ENCODE results near the gene CDC42EP2. TPM values are rescaled to one million over a fixed set of nuclear protein-coding genes. Genes with fewer than 3 reads are reported as not detected.

Gene CDC42EP2
- total and polyA plus RNA-seq, 4 donors, result 9.2 to 35.0 (median 26.2) TPM

GRCh38 chr11:65317025-65317786, 2.5 kb downstream of the CDC42EP2 start:
- Histone ChIP-seq H3K9ac (ENCODE audit: insufficient read depth in 1 of 2, low read length in 2 of 2) (no peak overlapping the region), H3K27me3 (ENCODE audit: control insufficient read depth in 3 of 3, insufficient read depth in 3 of 3, low read length in 2 of 3) (peaks cover 0 to 3% (median 0%) of the 10 kb centered on the region in 3 donors), H3K4me3 (peak overlapping the region; percentile 23), H3K27ac (ENCODE audit: low read depth in 1 of 2, low read length in 1 of 2) (peak overlapping the region; percentile 74 to 92), H3K4me1 (ENCODE audit: control insufficient read depth in 5 of 5, insufficient read depth in 5 of 5, low read length in 5 of 5) (peaks cover 0 to 44% (median 10%) of the 10 kb centered on the region in 5 donors), H3K36me3 (ENCODE audit: control insufficient read depth in 4 of 4, insufficient read depth in 4 of 4, low read length in 4 of 4) (peaks cover 0 to 19% (median 16%) of the 10 kb centered on the region in 4 donors), H3K9me3 (ENCODE audit: control insufficient read depth in 4 of 4, insufficient read depth in 3 of 4, low read length in 3 of 4) (no peaks in the 10 kb centered on the region)
- DNase-seq (peak; percentile 54 to 82 (median 67)), ATAC-seq (ENCODE audit: insufficient read depth, low FRiP score) (no peak)
- TF ChIP-seq CTCF (IDR thresholded peaks at IDR 0.05; ENCODE audit: control extremely low read depth, extremely low read depth), result no peak
- WGBS, 2 donors, result 39 to 57% methylated on average over 13 of the region's 13 CpGs

- WGBS, 2 donors, result 77 to 81% methylated on average over 22 of the region's 22 CpGs
- ATAC-seq (ENCODE audit: insufficient read depth, low FRiP score), result no peak
- no peak overlapping the region for H3K27ac ChIP-seq (ENCODE audit: low read depth in 1 of 2, low read length in 1 of 2)
These were observed 5.9 kb downstream of the CDC42EP2 start for GRCh38 chr11:65320386-65321075.

GRCh38 chr11:65321076-65321475, 6.4 kb downstream of the CDC42EP2 start:
- H3K4me1 ChIP-seq (ENCODE audit: control insufficient read depth in 5 of 5, insufficient read depth in 5 of 5, low read length in 5 of 5), result peaks cover 0 to 29% (median 7%) of the 10 kb centered on the region in 5 donors
- no peak for ATAC-seq (ENCODE audit: insufficient read depth, low FRiP score)

More at GRCh38 chr11:65320386-65321075, 5.9 kb downstream of the CDC42EP2 start:
- Histone ChIP-seq H3K36me3 (ENCODE audit: control insufficient read depth in 4 of 4, insufficient read depth in 4 of 4, low read length in 4 of 4) (peaks cover 0 to 22% (median 19%) of the 10 kb centered on the region in 4 donors), H3K9ac (ENCODE audit: insufficient read depth in 1 of 2, low read length in 2 of 2) (no peak overlapping the region), H3K27me3 (ENCODE audit: control insufficient read depth in 3 of 3, insufficient read depth in 3 of 3, low read length in 2 of 3) (no peaks in the 10 kb centered on the region), H3K9me3 (ENCODE audit: control insufficient read depth in 4 of 4, insufficient read depth in 3 of 4, low read length in 3 of 4) (no peaks in the 10 kb centered on the region), H3K4me1 (ENCODE audit: control insufficient read depth in 5 of 5, insufficient read depth in 5 of 5, low read length in 5 of 5) (peaks cover 0 to 34% (median 10%) of the 10 kb centered on the region in 5 donors), H3K4me3 (no peak overlapping the region)
- TF ChIP-seq CTCF (IDR thresholded peaks at IDR 0.05; ENCODE audit: control extremely low read depth, extremely low read depth), result no peak
- DNase-seq, result no peak

More at GRCh38 chr11:65321076-65321475, 6.4 kb downstream of the CDC42EP2 start:
- H3K9me3 ChIP-seq (ENCODE audit: control insufficient read depth in 4 of 4, insufficient read depth in 3 of 4, low read length in 3 of 4), result no peaks in the 10 kb centered on the region
- TF ChIP-seq CTCF (IDR thresholded peaks at IDR 0.05; ENCODE audit: control extremely low read depth, extremely low read depth), result no peak
- 82 to 90% methylated on average over 15 of the region's 15 CpGs for WGBS, 2 donors
- H3K27me3 ChIP-seq (ENCODE audit: control insufficient read depth in 3 of 3, insufficient read depth in 3 of 3, low read length in 2 of 3), result no peaks in the 10 kb centered on the region
- no peak for DNase-seq
- no peak overlapping the region for H3K4me3 ChIP-seq
- no peak overlapping the region for H3K9ac ChIP-seq (ENCODE audit: insufficient read depth in 1 of 2, low read length in 2 of 2)
- H3K36me3 ChIP-seq (ENCODE audit: control insufficient read depth in 4 of 4, insufficient read depth in 4 of 4, low read length in 4 of 4), result peaks cover 0 to 22% (median 19%) of the 10 kb centered on the region in 4 donors
- peak overlapping the region in 1 of 2 donors; percentile 26 for H3K27ac ChIP-seq (ENCODE audit: low read depth in 1 of 2, low read length in 1 of 2)

Measured in lung (tissue), 12 donors.